Fibroblast of peridontal ligament (primary cell): ENCODE measurements around the gene UGT1A1.

Source experiments
- DNase-seq: peaks from one replicate; pipeline ENCODE4 v3.0.0-alpha.2; 2010; ENCODE audit errors: extremely low read depth

Gene UGT1A1

GRCh38 chr2:233817361-233817911, 57.4 kb downstream of the UGT1A1 start:
- peak; percentile 56 for DNase-seq

- no peak for DNase-seq
These were observed 58.0 kb downstream of the UGT1A1 start for GRCh38 chr2:233817995-233818638.

- DNase-seq, result no peak
These were observed 58.9 kb downstream of the UGT1A1 start for GRCh38 chr2:233818639-233819621.

- no peak for DNase-seq
These were observed 60.1 kb downstream of the UGT1A1 start for GRCh38 chr2:233819884-233820773.

GRCh38 chr2:233820774-233821105, 60.7 kb downstream of the UGT1A1 start:
- DNase-seq, result no peak

- no peak for DNase-seq
These were observed 61.1 kb downstream of the UGT1A1 start for GRCh38 chr2:233821196-233821595.

- no peak for DNase-seq
These were observed 61.6 kb downstream of the UGT1A1 start for GRCh38 chr2:233821709-233822100.

GRCh38 chr2:233822101-233822771, 62.2 kb downstream of the UGT1A1 start:
- DNase-seq, result no peak
